ENCODE data around the gene CETP. TPM values are rescaled to one million over a fixed set of nuclear protein-coding genes. Genes with fewer than 3 reads are reported as not detected.

CETP gene
- total and polyA plus RNA-seq, 9 donors: 0.13 to 1.3 (median 0.20) TPM; not detected in 4

GRCh38 chr16:56964243-56965148 is 2.7 kb downstream of the CETP start:
- H3K27me3 ChIP-seq: no peaks in the 10 kb centered on the region
- peak; percentile 46 to 73 (median 56) for DNase-seq
- WGBS, 3 donors: 47 to 54% (median 50%) methylated on average over 30 of the region's 30 CpGs
- H3K4me1 ChIP-seq (ENCODE audit: insufficient read depth): peaks cover 14% of the 10 kb centered on the region
- no peak overlapping the region for H3K4me3 ChIP-seq
- H3K9me3 ChIP-seq: no peaks in the 10 kb centered on the region
- intact Hi-C loops (cut with DNase I): no loop called here
- no peaks in the 10 kb centered on the region for H3K36me3 ChIP-seq
- no peak overlapping the region for H3K27ac ChIP-seq
- TF ChIP-seq EP300 (IDR thresholded peaks at IDR 0.05): no peak
- no peak for TF ChIP-seq POLR2A (IDR thresholded peaks at IDR 0.05)

GRCh38 chr16:56965149-56966092 is 3.7 kb downstream of the CETP start:
- WGBS, 3 donors: 79 to 84% (median 81%) methylated on average over 12 of the region's 12 CpGs

GRCh38 chr16:56966093-56966475 is 4.3 kb downstream of the CETP start:
- 61 to 70% (median 67%) methylated on average over 3 of the region's 3 CpGs for WGBS, 3 donors
- intact Hi-C loops (cut with DNase I): no loop called here

More at GRCh38 chr16:56965149-56966092, 3.7 kb downstream of the CETP start:
- Histone ChIP-seq H3K27me3 (no peaks in the 10 kb centered on the region), H3K36me3 (no peaks in the 10 kb centered on the region), H3K4me3 (no peak overlapping the region), H3K4me1 (ENCODE audit: insufficient read depth) (peaks cover 14% of the 10 kb centered on the region), H3K27ac (no peak overlapping the region), H3K9me3 (no peaks in the 10 kb centered on the region)
- DNase-seq: no peak
- intact Hi-C loops (cut with DNase I): no loop called here
- no peak for TF ChIP-seq POLR2A (IDR thresholded peaks at IDR 0.05)

GRCh38 chr16:56967733-56968132 is 6.0 kb downstream of the CETP start:
- no peak for TF ChIP-seq CTCF (IDR thresholded peaks at IDR 0.05)
- TF ChIP-seq EP300 (IDR thresholded peaks at IDR 0.05): no peak
- TF ChIP-seq POLR2A (IDR thresholded peaks at IDR 0.05): no peak
- no peaks in the 10 kb centered on the region for H3K27me3 ChIP-seq
- no peak for DNase-seq
- H3K27ac ChIP-seq: no peak overlapping the region
- intact Hi-C loops (cut with DNase I): no loop called here
- no peaks in the 10 kb centered on the region for H3K9me3 ChIP-seq
- H3K36me3 ChIP-seq: no peaks in the 10 kb centered on the region
- no peak overlapping the region for H3K4me3 ChIP-seq
- H3K4me1 ChIP-seq (ENCODE audit: insufficient read depth): peaks cover 4% of the 10 kb centered on the region
- WGBS, 3 donors: 3 to 45% (median 12%) methylated on average over 2 of the region's 2 CpGs

More at GRCh38 chr16:56966093-56966475, 4.3 kb downstream of the CETP start:
- H3K4me1 ChIP-seq (ENCODE audit: insufficient read depth): peaks cover 8% of the 10 kb centered on the region
- no peak overlapping the region for H3K27ac ChIP-seq
- H3K36me3 ChIP-seq: no peaks in the 10 kb centered on the region
- TF ChIP-seq EP300 (IDR thresholded peaks at IDR 0.05) (no peak), CTCF (IDR thresholded peaks at IDR 0.05) (no peak), POLR2A (IDR thresholded peaks at IDR 0.05) (no peak)
- H3K9me3 ChIP-seq: no peaks in the 10 kb centered on the region
- no peak for DNase-seq
- H3K27me3 ChIP-seq: no peaks in the 10 kb centered on the region
- no peak overlapping the region for H3K4me3 ChIP-seq

GRCh38 chr16:56969769-56970168 is 8.0 kb downstream of the CETP start:
- no peak overlapping the region for H3K27ac ChIP-seq
- no peak overlapping the region for H3K4me3 ChIP-seq
- DNase-seq: no peak
- H3K36me3 ChIP-seq: no peaks in the 10 kb centered on the region
- intact Hi-C loops (cut with DNase I): no loop called here
- no peaks in the 10 kb centered on the region for H3K9me3 ChIP-seq
- peaks cover 7% of the 10 kb centered on the region for H3K4me1 ChIP-seq (ENCODE audit: insufficient read depth)
- 90 to 91% (median 91%) methylated on average over 7 of the region's 7 CpGs for WGBS, 3 donors
- no peaks in the 10 kb centered on the region for H3K27me3 ChIP-seq
- TF ChIP-seq EP300 (IDR thresholded peaks at IDR 0.05) (no peak), POLR2A (IDR thresholded peaks at IDR 0.05) (no peak), CTCF (IDR thresholded peaks at IDR 0.05) (no peak)
